Lung (tissue), 12 donors: Measurements from ENCODE around the gene WDR93. TPM values are rescaled to one million over a fixed set of nuclear protein-coding genes. Genes with fewer than 3 reads are reported as not detected.

Experiments used
- ATAC-seq: fragments of 200-7000 bp; cut with Tn5 transposase; one replicate; pipeline ENCODE4 v1.9.1; 2020; ENCODE audit warnings: moderate number of reproducible peaks; ENCODE audit not compliant: insufficient read depth, low FRiP score
- DNase-seq, 3 donors: peaks; one replicate each; pipeline ENCODE4 v3.0.0-alpha.2; 2013 to 2017
- H3K27ac ChIP-seq, 2 donors: one replicate each; pipeline ENCODE4 v1.5.1; 2013; ENCODE audit warnings: mild to moderate bottlenecking in 2 of 2, moderate library complexity in 2 of 2, control low read depth in 1 of 2, inconsistent platforms in 1 of 2, low read depth in 1 of 2, low read length in 1 of 2
- H3K27me3 ChIP-seq, 3 donors: one replicate each; pipeline ENCODE4 v1.5.1; 2013; ENCODE audit warnings: low read length in 2 of 3; ENCODE audit not compliant: control insufficient read depth in 3 of 3, insufficient read depth in 3 of 3
- H3K36me3 ChIP-seq, 4 donors: one replicate each; pipeline ENCODE4 v1.5.1; 2013; ENCODE audit warnings: low read length in 4 of 4, mild to moderate bottlenecking in 1 of 4, moderate library complexity in 1 of 4; ENCODE audit not compliant: control insufficient read depth in 4 of 4, insufficient read depth in 4 of 4
- H3K4me1 ChIP-seq, 5 donors: one replicate each; pipeline ENCODE4 v1.5.1; 2013; ENCODE audit warnings: low read length in 5 of 5, mild to moderate bottlenecking in 2 of 5, moderate library complexity in 1 of 5; ENCODE audit not compliant: control insufficient read depth in 5 of 5, insufficient read depth in 5 of 5
- H3K4me3 ChIP-seq: one replicate; pipeline ENCODE4 v1.5.1; 2013; ENCODE audit warnings: mild to moderate bottlenecking, control low read depth, moderate library complexity
- H3K9ac ChIP-seq, 2 donors: one replicate each; pipeline ENCODE4 v1.5.1; 2013; ENCODE audit warnings: low read length in 2 of 2, control low read depth in 1 of 2; ENCODE audit not compliant: insufficient read depth in 1 of 2
- H3K9me3 ChIP-seq, 4 donors: one replicate each; pipeline ENCODE4 v1.5.1; 2013; ENCODE audit warnings: low read length in 3 of 4, mild to moderate bottlenecking in 1 of 4, moderate library complexity in 1 of 4; ENCODE audit not compliant: control insufficient read depth in 4 of 4, insufficient read depth in 3 of 4
- WGBS, 2 donors: extraction: QIAGEN DNeasy Blood & Tissue Kit; methylation state at CpG; one replicate each; pipeline ENCODE4 v1.1.7; 2013; 5-methylcytosine and 5-hydroxymethylcytosine counted together
- polyA plus RNA-seq, 2 donors: library from polyadenylated mRNA; stranded (reverse); fragments of 200-250 nt; gene quantifications; one replicate each; pipeline ENCODE4 v1.2.1, GENCODE V29; 2013
- total RNA-seq, 2 donors: library from RNA; depleted of rRNA in 1 of 2; stranded (reverse); fragments of >200 nt in 1 of 2; gene quantifications; one replicate each; pipeline ENCODE4 v1.2.1, GENCODE V29; 2014 to 2021
- TF ChIP-seq, protein P1 (sequence below): IDR thresholded peaks from 2 replicates; pipeline ENCODE4 v1.5.1; 2012; ENCODE audit warnings: mild to moderate bottlenecking; ENCODE audit errors: control extremely low read depth, extremely low read depth
- donor health status: control.
- donor health status: control.
- donor health status: Bipolar disorder and iron deficiency.
- donor health status: healthy.
- donor health status: DM: yes; HTN: yes; CAD: no.

The WDR93 gene
- total and polyA plus RNA-seq, 4 donors, result 0.95 to 3.8 (median 2.2) TPM

- peaks cover 0 to 27% (median 23%) of the 10 kb centered on the region in 3 donors for H3K27me3 ChIP-seq
- peaks cover 0 to 2% (median 0%) of the 10 kb centered on the region in 4 donors for H3K9me3 ChIP-seq
- no peaks in the 10 kb centered on the region for H3K36me3 ChIP-seq
- TF ChIP-seq, protein P1, sequence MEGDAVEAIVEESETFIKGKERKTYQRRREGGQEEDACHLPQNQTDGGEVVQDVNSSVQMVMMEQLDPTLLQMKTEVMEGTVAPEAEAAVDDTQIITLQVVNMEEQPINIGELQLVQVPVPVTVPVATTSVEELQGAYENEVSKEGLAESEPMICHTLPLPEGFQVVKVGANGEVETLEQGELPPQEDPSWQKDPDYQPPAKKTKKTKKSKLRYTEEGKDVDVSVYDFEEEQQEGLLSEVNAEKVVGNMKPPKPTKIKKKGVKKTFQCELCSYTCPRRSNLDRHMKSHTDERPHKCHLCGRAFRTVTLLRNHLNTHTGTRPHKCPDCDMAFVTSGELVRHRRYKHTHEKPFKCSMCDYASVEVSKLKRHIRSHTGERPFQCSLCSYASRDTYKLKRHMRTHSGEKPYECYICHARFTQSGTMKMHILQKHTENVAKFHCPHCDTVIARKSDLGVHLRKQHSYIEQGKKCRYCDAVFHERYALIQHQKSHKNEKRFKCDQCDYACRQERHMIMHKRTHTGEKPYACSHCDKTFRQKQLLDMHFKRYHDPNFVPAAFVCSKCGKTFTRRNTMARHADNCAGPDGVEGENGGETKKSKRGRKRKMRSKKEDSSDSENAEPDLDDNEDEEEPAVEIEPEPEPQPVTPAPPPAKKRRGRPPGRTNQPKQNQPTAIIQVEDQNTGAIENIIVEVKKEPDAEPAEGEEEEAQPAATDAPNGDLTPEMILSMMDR, result no peak
- whole genome bisulfite sequencing, 2 donors, result 83 to 92% methylated on average over 8 of the region's 8 CpGs
- H3K4me3 ChIP-seq, result no peak overlapping the region
- DNase-seq, result no peak
- H3K9ac ChIP-seq, result no peak overlapping the region
- no peak for ATAC-seq
- H3K4me1 ChIP-seq, result no peaks in the 10 kb centered on the region
- no peak overlapping the region for H3K27ac ChIP-seq
Measured at GRCh38 chr15:89743594-89743993, 53.0 kb downstream of the WDR93 start.

DNA sequence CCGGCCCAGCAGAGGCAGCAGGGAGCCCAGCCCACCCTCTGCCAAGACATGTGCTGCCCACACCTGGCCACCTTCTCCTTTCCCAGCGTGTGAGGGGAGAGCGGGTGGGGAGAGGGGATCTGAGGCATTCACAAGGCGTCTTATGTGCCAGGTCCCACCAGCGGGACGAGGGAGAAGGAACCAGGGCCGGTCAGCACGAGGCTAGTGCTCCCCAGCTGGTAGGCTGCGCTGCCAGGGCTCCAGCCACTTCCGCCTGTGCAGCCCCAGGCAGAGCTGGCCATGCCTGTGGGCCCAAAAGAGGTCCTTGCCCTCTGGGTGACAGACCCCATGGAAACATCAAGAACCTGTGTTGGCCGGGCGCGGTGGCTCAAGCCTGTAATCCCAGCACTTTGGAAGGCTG lies 54.5 kb downstream of the WDR93 start:
- no peak for ATAC-seq

GRCh38 chr15:89745768-89746167 lies 55.2 kb downstream of the WDR93 start:
- TF ChIP-seq, protein P1, result no peak
- Histone ChIP-seq H3K9me3 (peaks cover 0 to 2% (median 0%) of the 10 kb centered on the region in 4 donors), H3K9ac (no peak overlapping the region), H3K4me1 (peaks cover 0 to 5% (median 0%) of the 10 kb centered on the region in 5 donors), H3K36me3 (no peaks in the 10 kb centered on the region), H3K27me3 (peaks cover 0 to 45% (median 39%) of the 10 kb centered on the region in 3 donors), H3K27ac (no peak overlapping the region), H3K4me3 (no peak overlapping the region)
- no peak for ATAC-seq
- DNase-seq, result no peak
- WGBS, 2 donors, result 44 to 56% methylated on average over 1 of the region's 1 CpG

More for the DNA sequence above, 54.5 kb downstream of the WDR93 start:
- no peak overlapping the region for H3K9ac ChIP-seq
- H3K4me1 ChIP-seq, result peaks cover 0 to 3% (median 0%) of the 10 kb centered on the region in 5 donors
- TF ChIP-seq, protein P1, result no peak
- whole genome bisulfite sequencing, 2 donors, result 76 to 87% methylated on average over 13 of the region's 13 CpGs
- H3K27ac ChIP-seq, result no peak overlapping the region
- peaks cover 0 to 43% (median 39%) of the 10 kb centered on the region in 3 donors for H3K27me3 ChIP-seq
- no peak overlapping the region for H3K4me3 ChIP-seq
- H3K9me3 ChIP-seq, result peaks cover 0 to 2% (median 0%) of the 10 kb centered on the region in 4 donors
- H3K36me3 ChIP-seq, result no peaks in the 10 kb centered on the region
- no peak for DNase-seq

DNA sequence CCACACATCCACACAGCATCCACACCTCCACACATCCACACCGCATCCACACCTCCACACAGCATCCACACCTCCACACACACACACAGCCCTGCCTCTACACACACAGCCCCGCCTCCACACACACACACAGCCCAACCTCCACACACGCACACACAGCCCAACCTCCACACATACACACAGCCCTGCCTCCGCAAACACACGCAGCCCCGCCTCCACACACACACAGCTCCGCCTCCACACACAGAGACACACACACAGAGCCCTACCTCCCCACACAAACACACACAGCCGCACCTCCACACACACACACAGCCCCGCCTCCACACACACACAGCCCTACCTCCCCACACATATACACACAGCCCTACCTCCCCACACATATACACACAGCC lies 55.8 kb downstream of the WDR93 start:
- H3K36me3 ChIP-seq, result no peaks in the 10 kb centered on the region
- no peak overlapping the region for H3K4me3 ChIP-seq
- no peak overlapping the region for H3K27ac ChIP-seq
- no peak for DNase-seq
- TF ChIP-seq, protein P1, result no peak
- H3K9me3 ChIP-seq, result peaks cover 0 to 2% (median 0%) of the 10 kb centered on the region in 4 donors
- no peak overlapping the region for H3K9ac ChIP-seq
- ATAC-seq, result no peak
- H3K27me3 ChIP-seq, result peaks cover 0 to 45% (median 39%) of the 10 kb centered on the region in 3 donors
- WGBS, 2 donors, result 82 to 93% methylated on average over 9 of the region's 9 CpGs
- H3K4me1 ChIP-seq, result peaks cover 0 to 9% (median 0%) of the 10 kb centered on the region in 5 donors
